H1 (cell line): ENCODE results near the gene SH2B2.

Experiments used
- ATF2 ChIP-seq: IDR thresholded peaks from 2 replicates; pipeline ENCODE4 v1.6.1; 2012; ENCODE audit warnings: low read length, inconsistent platforms
- CTCF ChIP-seq, 3 experiments: IDR thresholded peaks; 1 replicate in 2 of 3; 2 replicates in 1 of 3; pipeline versions ENCODE4 v1.5.1 to v1.6.1; 2011; ENCODE audit warnings: low read length in 3 of 3, mild to moderate bottlenecking in 3 of 3, inconsistent platforms in 2 of 3, low read depth in 1 of 3, moderate library complexity in 1 of 3; ENCODE audit not compliant: insufficient read depth in 1 of 3; ENCODE audit errors: control extremely low read depth in 1 of 3
- EP300 ChIP-seq, 2 experiments: IDR thresholded peaks; 1 replicate in 1 of 2; 2 replicates in 1 of 2; pipeline ENCODE4 v1.6.1; 2011 to 2012; ENCODE audit warnings: low read depth in 2 of 2, low read length in 2 of 2, mild to moderate bottlenecking in 2 of 2, borderline replicate concordance in 1 of 2, inconsistent platforms in 1 of 2, moderate library complexity in 1 of 2
- TCF12 ChIP-seq: IDR thresholded peaks from 2 replicates; pipeline ENCODE4 v1.6.1; 2011; ENCODE audit warnings: low read depth, mild to moderate bottlenecking, low read length

- TF ChIP-seq TCF12 = no peak
- no peak for TF ChIP-seq CTCF (IDR thresholded peaks at IDR 0.05; ENCODE audit: control extremely low read depth in 1 of 3, insufficient read depth in 1 of 3, low read depth in 1 of 3, low read length in 3 of 3)
- no peak for TF ChIP-seq EP300 (IDR thresholded peaks at IDR 0.05; ENCODE audit: borderline replicate concordance in 1 of 2, low read depth in 2 of 2, low read length in 2 of 2)
- no peak for TF ChIP-seq ATF2
Measured at GRCh38 chr7:102273749-102274712, 12.6 kb upstream of the SH2B2 start.
